Activated T-cell treated with anti-CD3 and anti-CD28 coated beads for 1 hour (primary cell): ENCODE results near the gene UTP11.
"Not testable (repeated sequence)": the region's sequence is repeated elsewhere in the genome, so short reads cannot be mapped to it uniquely, and the experiment has no call there.

Experiments
- DNase-seq: peaks from one replicate; pipeline ENCODE4 v3.0.0-alpha.2; 2020; ENCODE audit warnings: low read depth

Gene UTP11

DNA sequence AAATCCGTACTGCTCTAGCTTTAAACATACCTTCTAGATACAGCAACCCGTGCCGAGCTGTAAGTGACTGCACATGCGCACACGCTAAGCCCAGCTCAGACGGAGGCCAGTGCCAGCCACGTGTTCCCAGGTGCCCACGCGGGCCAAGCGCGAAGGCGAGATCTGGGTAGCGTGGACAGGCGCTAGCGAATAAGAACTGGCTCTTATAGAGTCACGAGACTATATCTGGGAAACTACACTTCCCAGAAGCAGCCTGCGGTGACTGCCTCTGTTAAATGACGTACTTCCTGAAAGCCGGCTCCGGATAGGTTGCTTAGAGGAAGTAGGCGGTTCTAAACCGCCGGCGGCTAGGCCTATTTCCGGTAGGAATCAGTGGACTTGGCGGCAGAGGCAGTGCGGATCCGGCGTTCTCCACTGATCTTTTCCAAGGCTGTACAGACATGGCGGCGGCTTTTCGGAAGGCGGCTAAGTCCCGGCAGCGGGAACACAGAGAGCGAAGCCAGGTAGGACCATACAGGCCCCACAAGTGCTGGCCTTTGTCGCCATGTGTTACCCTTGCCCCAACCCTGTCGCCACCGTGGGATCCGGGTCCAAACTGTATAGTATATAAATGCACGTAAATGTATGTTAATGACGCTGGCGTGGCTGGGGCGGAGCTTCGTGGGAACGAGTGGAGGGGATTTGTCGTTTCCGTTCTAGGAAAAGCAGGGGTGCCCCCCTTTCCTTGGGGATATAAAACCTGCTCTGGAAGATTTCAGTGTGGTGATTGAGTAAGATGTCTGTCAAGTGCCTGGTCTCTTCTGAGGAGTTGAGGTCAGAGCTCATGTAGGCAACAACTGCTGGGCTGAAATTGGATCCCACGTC, at the start of gene UTP11:
Gene UTP11, plus strand, starts transcription at position 372 of the 864 bp plus-strand sequence. Its CDS starts 69 bp downstream, at position 441.
- peak; percentile 75 for DNase-seq

GRCh38 chr1:37964106-37964505, 48.4 kb upstream of the UTP11 start:
- not testable (repeated sequence) for DNase-seq

- no peak for DNase-seq
These were observed 47.2 kb upstream of the UTP11 start for GRCh38 chr1:37965301-37965700.

GRCh38 chr1:37973684-37974083, 38.9 kb upstream of the UTP11 start:
- not testable (repeated sequence) for DNase-seq

DNA sequence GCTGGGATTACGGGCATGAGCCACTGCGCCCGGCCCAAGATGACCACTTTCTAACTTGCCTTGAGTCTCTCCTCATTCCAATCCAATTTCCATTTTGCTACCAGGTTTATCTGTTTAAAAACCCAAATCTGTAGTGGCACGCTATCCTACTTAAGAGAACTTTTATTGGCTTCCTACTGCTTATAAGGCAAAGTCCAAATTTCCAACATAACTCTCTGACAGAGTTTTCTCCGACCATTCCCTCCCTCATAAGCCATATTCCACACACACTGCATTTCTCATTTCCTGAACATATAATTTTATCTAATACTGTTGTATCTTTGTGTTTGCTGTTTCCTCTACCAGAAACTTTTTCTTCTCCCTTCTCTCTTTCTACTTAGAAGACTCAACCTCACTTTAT, 38.0 kb upstream of the UTP11 start:
- DNase-seq: no peak

DNA sequence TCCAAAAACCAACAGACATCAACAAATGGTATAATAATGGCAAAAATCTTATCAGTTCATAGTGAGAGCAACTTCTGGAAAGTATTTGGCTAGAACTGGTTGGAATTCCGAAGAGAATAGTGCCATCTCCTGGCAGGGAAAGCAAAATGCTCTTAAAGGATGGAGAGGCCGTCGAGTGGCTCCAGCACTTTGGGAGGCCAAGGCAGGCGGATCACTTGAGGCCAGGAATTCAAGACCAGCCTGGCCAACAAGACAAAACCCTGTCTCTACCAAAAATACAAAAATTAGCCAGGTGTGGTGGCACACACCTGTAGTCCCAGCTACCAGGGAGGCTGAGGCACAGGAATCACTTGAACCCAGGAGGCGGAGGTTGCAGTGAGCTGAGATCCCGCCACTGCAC, 37.5 kb upstream of the UTP11 start:
- DNase-seq: not testable (repeated sequence)

DNA sequence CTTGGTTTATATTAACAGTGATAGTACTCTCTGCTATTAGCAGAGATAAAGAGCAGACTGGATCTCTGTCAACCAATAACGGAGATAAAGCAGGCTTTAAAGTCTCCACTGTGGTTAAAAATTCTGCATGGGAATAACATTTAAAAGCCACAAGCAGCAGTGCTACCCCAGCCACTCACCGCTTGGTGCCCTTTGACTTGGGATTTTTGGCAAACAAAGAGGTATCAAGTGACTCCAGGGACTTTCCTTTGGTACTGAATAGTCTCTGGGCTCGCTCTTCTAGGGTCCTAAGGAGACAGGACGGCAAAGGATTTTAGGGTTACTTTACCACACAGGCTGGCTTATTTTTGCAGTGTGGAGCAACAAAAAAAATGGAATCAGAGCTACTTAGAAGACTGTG, 34.0 kb upstream of the UTP11 start:
- DNase-seq: no peak

GRCh38 chr1:37983546-37983945, 29.0 kb upstream of the UTP11 start:
- DNase-seq: no peak

GRCh38 chr1:37987679-37988078, 24.9 kb upstream of the UTP11 start:
- DNase-seq: no peak

DNA sequence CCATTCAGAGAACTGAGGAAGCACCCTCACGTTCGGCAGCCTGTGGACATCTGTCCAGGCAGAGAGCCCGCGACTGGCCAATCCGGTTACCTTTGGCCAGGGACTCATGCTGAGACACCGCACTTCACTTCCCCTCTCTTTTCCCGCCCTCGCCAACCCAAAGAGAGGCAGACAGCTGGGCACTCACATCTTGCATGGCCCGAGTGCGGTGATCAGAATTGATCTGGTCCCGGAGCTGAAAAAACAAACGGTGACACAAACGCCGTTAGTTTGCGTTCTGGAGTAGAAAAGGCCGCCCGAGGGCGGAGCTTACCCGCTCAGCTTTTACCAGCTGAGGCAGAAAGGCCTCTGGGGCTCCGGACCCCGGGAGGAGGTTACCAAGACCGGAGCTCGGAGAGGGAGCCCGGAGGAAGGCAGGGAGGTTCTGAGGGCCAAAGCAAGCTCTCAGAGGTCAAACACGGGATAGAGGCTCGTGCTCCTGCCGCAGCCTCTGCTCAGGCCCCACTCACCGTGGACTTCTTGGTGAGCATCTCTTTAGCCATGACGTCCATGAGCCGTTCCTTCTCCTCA, 23.1 kb upstream of the UTP11 start:
- DNase-seq: peak; percentile 22

- no peak for DNase-seq
These were observed 17.5 kb upstream of the UTP11 start for GRCh38 chr1:37994886-37995566.

DNA sequence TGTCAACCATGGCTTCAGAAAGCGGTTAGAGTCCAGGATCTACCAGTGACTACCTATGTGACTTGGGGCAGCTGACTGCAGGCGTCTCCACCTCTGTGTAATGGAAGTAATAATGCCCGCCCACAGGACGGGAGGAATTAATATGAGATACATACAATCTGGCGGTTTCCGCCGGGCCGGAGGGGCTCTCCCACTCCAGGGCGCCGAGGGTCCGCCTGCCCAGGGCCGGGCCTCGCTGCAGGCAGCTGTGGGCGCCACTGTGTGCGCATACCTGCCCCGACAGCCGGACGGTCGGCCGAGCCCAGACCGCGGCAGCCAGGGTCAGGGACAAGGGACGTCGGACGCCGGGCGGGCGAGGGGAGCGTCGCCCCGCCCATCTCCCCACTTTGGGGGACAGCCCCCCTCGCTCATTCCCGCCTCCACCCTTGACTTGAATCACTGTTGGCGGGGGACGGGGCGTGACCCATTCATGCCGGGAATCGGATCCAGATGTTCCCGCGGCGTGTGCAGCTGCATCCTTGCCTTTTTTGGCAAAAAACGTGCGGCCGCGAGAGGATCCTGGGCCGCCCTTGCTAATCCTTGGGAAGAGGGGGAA, 16.7 kb upstream of the UTP11 start:
- DNase-seq: no peak

DNA sequence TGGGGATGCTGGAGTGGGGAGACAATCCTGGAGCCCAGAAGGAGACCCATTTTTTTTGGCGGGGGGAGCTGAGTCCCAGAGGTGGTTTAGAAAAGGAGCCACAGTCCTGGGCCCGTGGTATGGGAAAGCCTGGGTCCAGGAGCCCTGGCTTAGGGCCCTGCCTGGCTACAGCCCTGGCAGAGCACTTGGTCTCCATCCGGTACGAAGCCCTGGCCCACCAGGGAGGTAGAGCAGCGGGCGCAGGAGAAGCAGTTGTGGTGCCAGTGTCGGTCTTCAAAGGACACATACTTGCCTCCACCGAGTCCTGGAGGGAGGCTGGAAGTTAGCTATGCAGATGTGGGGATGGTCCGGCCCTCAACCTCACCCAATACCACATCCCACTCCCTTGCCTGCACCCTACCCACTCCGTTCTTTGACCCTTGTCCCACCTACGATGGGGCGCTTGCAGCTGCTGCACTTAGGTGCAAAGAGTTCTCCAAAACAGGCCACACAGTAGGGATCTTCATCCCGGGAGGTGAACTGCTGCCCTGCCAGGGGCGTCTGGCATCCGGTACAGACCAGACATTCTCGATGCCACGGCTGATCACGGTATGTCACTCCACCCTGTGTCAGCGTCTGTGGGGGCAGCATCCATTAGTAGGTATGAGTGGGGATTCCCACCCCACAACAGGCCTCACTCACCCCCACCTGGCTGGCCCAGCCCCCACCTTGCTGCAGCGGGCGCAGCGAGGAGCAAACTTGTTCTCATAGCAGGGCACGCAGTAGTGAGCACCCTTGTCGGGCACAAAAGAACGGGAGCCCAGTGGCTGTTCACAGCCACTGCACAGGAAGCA, 15.1 kb upstream of the UTP11 start:
- DNase-seq: no peak

- no peak for DNase-seq
These were observed 14.3 kb upstream of the UTP11 start for GRCh38 chr1:37998089-37998808.

GRCh38 chr1:37998913-37999429, 13.6 kb upstream of the UTP11 start:
- no peak for DNase-seq

DNA sequence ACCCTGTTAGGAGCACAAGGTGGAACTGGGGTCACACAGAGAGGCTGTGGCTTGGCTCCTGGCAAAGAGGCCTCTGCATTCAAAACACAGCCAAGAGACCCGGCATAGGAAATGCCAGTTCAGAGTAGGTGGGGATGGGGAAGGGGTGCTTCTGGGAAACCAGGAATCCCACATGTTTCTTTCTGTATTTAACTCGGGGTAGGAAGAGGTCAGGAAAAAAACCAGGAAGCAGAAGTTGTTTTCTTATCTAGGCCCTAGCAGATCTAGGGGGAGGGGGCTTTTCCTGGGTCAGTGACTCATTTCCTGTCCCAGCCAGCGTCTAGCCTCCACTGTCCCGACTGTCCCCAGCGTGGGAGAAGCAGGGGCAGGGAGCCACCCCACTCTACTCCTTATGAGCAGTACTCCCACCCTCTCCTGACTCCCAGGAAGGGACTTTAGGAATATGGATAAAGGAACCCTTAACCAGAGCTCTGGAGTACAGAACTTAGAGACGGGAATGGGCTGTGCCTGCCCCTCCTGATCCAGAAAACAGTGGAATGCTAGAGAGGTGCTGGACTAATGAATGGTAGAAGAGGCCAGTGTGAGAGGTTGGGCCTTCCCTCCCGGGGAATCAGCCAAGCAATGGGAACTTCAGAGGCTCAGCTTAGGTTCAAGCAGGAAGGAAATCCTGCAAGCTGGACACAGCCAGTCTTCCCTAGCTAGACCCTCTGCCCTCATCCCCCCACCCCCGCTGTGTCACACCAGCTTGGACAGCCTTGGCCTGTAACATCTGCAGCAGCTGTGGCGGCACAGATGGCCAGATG, 12.9 kb upstream of the UTP11 start:
- DNase-seq: no peak

GRCh38 chr1:38000233-38000528, 12.4 kb upstream of the UTP11 start:
- no peak for DNase-seq

- no peak for DNase-seq
These were observed 11.7 kb upstream of the UTP11 start for GRCh38 chr1:38000529-38001455.
